Mucosa of rectum (tissue), 2 donors: Measurements from ENCODE around the gene RAB6B.

ENCODE experiments used
- H3K27ac ChIP-seq, 2 donors: one replicate each; pipeline ENCODE4 v1.7.0; 2013; ENCODE audit warnings: inconsistent platforms in 2 of 2, low read depth in 2 of 2, low read length in 2 of 2
- H3K27me3 ChIP-seq, 2 donors: one replicate each; pipeline ENCODE4 v1.7.0; 2013; ENCODE audit warnings: low read length in 2 of 2; ENCODE audit not compliant: control insufficient read depth in 2 of 2, insufficient read depth in 2 of 2
- H3K36me3 ChIP-seq, 2 donors: one replicate each; pipeline ENCODE4 v1.7.0; 2013; ENCODE audit warnings: low read length in 2 of 2; ENCODE audit not compliant: control insufficient read depth in 2 of 2, insufficient read depth in 2 of 2
- H3K4me1 ChIP-seq, 2 donors: one replicate each; pipeline ENCODE4 v1.7.0; 2013; ENCODE audit warnings: low read length in 2 of 2, mild to moderate bottlenecking in 1 of 2; ENCODE audit not compliant: control insufficient read depth in 2 of 2, insufficient read depth in 2 of 2
- H3K4me3 ChIP-seq, 2 donors: one replicate each; pipeline ENCODE4 v1.7.0; 2013; ENCODE audit warnings: low read length in 2 of 2
- H3K9ac ChIP-seq, 2 donors: one replicate each; pipeline ENCODE4 v1.7.0; 2013; ENCODE audit warnings: low read length in 2 of 2, low read depth in 1 of 2, mild to moderate bottlenecking in 1 of 2
- H3K9me3 ChIP-seq, 2 donors: one replicate each; pipeline ENCODE4 v1.7.0; 2013; ENCODE audit warnings: low read length in 2 of 2; ENCODE audit not compliant: control insufficient read depth in 2 of 2
- donor health status: healthy.
- donor health status: Normal muscosa, but diverticular disease.

RAB6B gene

DNA sequence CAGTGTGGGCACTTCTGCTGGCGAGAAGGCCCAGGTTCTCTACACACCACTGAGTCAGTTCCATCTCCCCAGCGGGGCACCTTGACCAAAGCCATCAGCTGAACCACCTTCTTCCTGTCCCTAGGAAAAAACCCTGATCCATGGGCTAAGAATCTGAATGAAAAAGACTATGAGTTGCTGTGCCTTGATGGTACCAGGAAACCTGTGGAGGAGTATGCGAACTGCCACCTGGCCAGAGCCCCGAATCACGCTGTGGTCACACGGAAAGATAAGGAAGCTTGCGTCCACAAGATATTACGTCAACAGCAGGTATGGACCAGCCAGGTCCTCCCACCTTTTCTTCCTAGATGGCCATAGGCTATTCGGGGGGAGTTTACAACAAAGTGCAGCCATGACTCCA is 120.4 kb downstream of the RAB6B start:
- no peak overlapping the region for H3K9ac ChIP-seq

More for the DNA sequence above, 120.4 kb downstream of the RAB6B start:
- H3K36me3 ChIP-seq: no peaks in the 10 kb centered on the region
- H3K4me1 ChIP-seq: no peaks in the 10 kb centered on the region
- no peaks in the 10 kb centered on the region for H3K9me3 ChIP-seq
- no peak overlapping the region for H3K4me3 ChIP-seq
- H3K27me3 ChIP-seq: no peaks in the 10 kb centered on the region
- no peak overlapping the region for H3K27ac ChIP-seq
